Omental fat pad (tissue), 4 donors: Measurements from ENCODE around the gene CCR6. TPM values are rescaled to one million over a fixed set of nuclear protein-coding genes. Genes with fewer than 3 reads are reported as not detected.
"Not testable (repeated sequence)": the region's sequence is repeated elsewhere in the genome, so short reads cannot be mapped to it uniquely, and the experiment has no call there.

Source experiments
- ATAC-seq: fragments of 150-250 bp; one replicate; pipeline ENCODE4 v1.9.1; 2016; ENCODE audit warnings: mild to moderate bottlenecking, moderate library complexity; ENCODE audit not compliant: low FRiP score
- DNase-seq: peaks from one replicate; pipeline ENCODE4 v3.0.0-alpha.2; 2019; ENCODE audit warnings: low spot score
- total RNA-seq, 4 donors: library from RNA; depleted of rRNA; stranded (reverse); fragments of >200 nt; gene quantifications; one replicate each; pipeline ENCODE4 v1.1.0, GENCODE V29; 2016
- TF ChIP-seq, protein P1 (sequence below), 3 donors: fragments of 450-650 bp; IDR thresholded peaks; one replicate each; pipeline ENCODE4 v1.5.1; 2016 to 2017; ENCODE audit warnings: antibody characterized with exemption in 3 of 3, mild to moderate bottlenecking in 3 of 3, moderate library complexity in 2 of 3

Gene CCR6
- total RNA-seq, 4 donors from 2014 or later: 0.36 to 1.1 (median 1.1) TPM; not detected in 1

DNA sequence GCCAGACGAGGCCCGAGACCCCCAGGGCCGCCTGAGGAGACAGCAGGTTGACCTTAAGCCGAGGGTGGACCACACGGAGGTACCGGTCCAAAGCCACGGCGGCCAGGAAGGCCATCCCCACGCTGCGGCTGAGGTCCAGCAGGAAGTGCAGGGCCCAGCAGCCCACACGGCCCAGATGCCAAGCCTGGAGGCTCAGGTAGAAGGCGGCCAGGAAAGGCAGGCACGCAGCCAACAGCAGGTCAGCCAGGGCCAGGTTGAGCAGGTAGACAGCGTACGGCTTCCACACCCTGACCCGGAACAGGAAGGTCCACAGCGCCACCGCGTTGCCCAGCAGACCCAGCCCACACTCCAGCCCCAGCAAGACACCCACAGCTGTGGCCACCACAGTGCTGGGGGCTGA lies 34.5 kb downstream of the CCR6 start:
- no peak for DNase-seq
- no peak for ATAC-seq
- TF ChIP-seq, protein P1, sequence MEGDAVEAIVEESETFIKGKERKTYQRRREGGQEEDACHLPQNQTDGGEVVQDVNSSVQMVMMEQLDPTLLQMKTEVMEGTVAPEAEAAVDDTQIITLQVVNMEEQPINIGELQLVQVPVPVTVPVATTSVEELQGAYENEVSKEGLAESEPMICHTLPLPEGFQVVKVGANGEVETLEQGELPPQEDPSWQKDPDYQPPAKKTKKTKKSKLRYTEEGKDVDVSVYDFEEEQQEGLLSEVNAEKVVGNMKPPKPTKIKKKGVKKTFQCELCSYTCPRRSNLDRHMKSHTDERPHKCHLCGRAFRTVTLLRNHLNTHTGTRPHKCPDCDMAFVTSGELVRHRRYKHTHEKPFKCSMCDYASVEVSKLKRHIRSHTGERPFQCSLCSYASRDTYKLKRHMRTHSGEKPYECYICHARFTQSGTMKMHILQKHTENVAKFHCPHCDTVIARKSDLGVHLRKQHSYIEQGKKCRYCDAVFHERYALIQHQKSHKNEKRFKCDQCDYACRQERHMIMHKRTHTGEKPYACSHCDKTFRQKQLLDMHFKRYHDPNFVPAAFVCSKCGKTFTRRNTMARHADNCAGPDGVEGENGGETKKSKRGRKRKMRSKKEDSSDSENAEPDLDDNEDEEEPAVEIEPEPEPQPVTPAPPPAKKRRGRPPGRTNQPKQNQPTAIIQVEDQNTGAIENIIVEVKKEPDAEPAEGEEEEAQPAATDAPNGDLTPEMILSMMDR (IDR thresholded peaks at IDR 0.05): no peak

DNA sequence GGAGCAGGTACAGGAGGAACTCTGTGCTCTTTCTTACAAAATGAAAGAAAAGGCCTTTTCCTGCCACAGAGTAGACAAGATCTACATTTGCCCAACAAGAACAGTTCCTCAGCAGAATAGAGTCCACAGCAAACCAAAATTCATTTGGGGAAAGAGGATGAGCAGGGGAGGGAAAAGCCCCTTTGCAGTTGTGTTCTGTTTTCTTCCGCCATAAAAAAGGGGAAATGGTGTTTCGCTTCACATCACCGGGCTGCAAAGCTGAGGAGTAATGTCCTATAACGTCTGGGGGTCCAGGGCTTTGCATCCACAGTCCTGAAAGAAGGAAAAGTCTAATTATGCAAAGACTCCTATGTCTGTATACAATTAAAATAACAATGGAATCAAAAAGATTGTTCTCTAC lies 35.0 kb downstream of the CCR6 start, which contains the start of gene GPR31:
GPR31 (minus strand) TSS at position 118 of the 400 bp plus-strand sequence. CDS start 149 bp downstream, outside the sequence.
- DNase-seq: no peak
- TF ChIP-seq, protein P1 (IDR thresholded peaks at IDR 0.05): no peak
- ATAC-seq: no peak

DNA sequence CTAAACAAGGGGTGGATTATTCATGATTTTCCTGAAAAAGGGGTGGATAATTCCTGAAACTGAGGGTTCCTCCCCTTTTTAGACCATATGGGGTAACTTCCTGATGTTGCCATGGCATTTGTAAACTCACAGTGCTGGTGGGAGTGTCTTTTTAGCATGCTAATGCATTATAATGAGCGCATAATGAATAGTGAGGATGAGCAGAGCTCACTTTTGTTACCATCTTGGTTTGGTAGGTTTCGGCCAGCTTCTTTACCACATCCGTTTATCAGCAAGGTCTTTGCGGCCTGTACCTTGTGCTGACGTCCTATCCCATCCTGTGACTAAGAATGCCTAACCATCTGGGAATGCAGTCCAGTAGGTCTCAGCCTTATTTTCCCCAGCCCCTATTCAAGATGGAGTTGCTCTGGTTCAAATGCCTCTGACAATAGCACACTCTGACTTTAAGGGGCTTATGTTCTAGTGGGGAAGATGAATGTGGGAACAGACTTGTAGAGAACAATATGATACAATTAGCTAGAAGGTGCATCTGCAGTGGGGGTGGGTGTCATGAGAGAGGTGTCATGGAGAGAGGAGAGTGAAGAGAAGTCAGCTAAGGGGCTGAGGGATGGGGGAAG lies 39.1 kb downstream of the CCR6 start:
- no peak for ATAC-seq
- TF ChIP-seq, protein P1 (IDR thresholded peaks at IDR 0.05): no peak
- DNase-seq: no peak

DNA sequence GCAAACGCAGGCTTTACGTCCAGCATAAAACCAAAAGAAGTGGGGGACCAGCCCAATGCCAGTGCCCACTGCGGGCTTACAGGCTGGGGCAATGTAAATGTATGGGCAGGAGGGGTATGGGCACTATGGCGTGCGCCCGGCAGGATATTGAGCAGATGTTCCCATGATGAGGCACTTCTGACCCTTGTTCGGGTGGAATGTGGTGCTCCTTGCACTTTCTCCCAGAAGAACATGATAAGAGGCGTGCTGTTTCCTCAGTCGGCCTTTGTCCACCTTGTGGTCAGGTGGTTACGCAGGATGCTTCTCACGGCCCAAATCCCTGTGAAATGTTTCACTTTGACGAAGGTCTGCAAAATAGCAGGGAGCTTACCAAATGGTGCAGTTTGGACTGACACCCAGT lies 39.7 kb downstream of the CCR6 start:
- TF ChIP-seq, protein P1 (IDR thresholded peaks at IDR 0.05): no peak
- no peak for ATAC-seq
- DNase-seq: no peak

DNA sequence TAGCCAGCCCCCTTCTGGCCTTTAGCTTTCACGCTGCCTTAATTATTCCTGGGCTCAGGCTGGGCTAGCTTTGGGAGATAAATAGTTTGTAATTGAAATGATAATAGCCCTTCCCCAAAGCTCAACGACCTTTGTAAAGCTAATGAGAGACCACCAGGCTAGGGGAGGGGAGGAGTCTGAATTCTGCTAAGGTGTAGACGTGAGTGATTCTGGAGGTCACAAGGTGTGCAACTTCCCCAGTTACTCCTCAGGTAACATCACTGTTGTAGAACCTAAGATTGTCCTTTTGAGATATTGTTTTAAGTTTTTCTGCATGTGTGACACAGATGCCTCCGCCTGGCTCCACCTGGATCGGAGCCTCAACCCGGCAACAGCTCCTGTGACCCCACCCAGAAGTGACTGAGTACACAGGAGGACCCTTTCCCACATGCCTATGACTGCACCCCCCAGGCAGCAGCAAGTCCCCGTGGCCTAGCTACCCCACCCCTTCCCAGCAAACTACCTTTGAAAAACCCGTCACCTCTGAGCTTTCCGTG lies 40.6 kb downstream of the CCR6 start:
- DNase-seq (no peak), ATAC-seq (no peak)
- TF ChIP-seq, protein P1 (IDR thresholded peaks at IDR 0.05): no peak

DNA sequence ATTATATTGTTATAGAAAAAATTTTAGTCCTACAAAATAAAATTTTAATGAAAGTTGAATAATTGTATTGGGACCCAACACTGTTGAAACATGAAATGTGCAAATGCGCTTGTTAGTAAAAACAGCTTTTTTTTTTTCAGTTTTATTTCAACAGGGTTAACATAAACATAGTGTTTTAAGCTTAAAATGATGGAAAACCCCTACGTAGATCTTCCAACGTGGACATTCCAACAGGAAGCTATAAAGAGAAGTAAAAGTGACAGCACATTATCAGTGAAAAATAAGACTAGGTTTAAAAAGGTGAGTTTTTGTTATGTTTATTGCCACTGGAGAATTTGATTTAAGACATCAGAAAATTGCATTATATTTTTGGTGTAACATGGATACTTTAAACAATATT lies 41.4 kb downstream of the CCR6 start:
- TF ChIP-seq, protein P1 (IDR thresholded peaks at IDR 0.05): no peak
- DNase-seq: no peak
- no peak for ATAC-seq

DNA sequence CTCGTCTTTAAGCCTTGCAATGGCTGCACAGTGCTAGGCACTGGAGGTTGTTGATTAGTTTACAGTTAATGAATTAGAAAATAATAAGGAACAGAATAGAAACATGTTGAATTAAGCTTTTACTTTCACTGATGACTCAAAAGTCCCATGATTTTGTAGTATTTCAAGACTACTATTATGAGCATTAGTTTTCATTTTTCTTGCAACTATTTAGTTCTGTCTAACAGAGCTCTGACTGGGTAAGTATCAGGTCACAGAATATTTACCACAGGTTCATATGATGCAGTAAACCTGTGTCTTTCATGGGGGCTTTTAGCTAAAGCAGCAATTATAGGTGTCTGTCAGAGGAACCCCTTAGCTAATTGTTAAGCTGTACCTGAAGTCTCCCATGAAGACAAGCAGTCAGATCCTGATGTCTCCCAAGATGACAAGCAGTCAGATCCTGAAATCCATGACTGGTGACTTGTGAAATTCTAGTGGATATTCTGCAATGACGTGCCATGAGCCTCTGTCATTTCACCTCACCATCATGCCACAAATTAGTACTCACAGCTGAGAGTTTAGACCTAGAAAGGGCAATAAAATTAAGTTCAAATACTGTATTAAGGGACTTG lies 43.1 kb downstream of the CCR6 start:
- DNase-seq (no peak), ATAC-seq (no peak)
- TF ChIP-seq, protein P1 (IDR thresholded peaks at IDR 0.05): no peak

DNA sequence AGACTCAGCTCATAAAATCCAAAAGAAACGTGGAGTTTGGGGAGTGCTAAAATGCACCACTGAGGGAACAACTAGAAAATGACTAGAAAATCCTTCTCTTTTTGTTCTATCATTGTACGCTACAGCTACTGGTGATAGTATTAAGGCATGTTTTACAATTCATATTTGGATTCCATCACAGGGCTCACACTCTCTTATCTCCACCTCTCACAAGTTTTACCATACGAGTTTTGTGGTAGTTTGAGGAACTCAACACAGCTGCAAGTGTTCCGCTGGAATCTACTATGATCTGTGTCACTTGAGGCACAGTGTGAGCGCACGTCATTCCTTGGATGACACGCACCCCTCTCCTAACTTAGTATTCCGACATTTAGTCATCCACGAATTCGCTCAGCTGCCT lies 44.8 kb downstream of the CCR6 start:
- ATAC-seq: not testable (repeated sequence)

DNA sequence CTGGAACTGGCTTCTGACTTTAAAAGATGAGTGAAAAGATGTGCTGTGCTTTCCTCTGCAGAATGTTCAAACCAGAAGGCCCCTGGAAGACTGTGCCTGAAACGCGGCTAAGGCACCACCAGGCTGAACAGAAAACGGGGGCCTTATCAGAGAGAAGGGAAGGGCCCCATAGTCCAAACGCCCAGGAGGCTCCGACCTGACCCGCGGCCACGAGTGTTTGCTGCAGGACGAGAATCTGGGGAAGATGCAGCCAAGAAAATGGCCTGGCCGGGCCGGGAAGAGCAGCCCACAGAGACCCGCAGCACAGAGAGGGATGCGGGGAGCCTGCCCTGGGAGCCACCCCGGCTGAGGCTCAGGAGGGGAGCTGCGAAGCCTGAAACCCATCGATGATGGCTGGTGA lies 45.4 kb downstream of the CCR6 start:
- DNase-seq, ATAC-seq: not testable (repeated sequence)

More for the DNA sequence above, 44.8 kb downstream of the CCR6 start:
- not testable (repeated sequence) for DNase-seq

DNA sequence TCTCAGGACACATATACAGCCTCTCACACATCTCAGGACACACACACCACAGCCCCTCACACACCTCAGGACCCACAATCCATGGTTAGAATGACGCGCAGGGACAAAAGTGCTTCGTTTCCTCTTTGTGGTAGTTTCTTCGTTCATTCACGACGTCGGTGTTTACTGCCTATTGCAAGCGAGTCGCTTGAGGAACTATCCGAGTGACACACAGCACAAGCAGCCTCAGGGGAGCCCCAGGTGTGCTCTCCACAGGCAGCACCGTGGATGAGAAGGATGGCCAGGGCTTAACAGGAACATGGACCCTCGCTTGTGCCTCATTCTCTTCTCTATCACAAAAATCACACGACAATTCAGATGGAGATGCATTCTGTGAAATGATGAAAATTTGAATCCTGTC lies 47.0 kb downstream of the CCR6 start:
- not testable (repeated sequence) for ATAC-seq, DNase-seq
